Type B pancreatic cell (in vitro differentiated cells): ENCODE measurements around the gene CFAP68. TPM values are rescaled to one million over a fixed set of nuclear protein-coding genes. Genes with fewer than 3 reads are reported as not detected.
"Not testable (repeated sequence)": the region's sequence is repeated elsewhere in the genome, so short reads cannot be mapped to it uniquely, and the experiment has no call there.

ENCODE experiments used
- DNase-seq: peaks from one replicate; pipeline ENCODE4 v3.0.0; 2021; ENCODE audit warnings: mixed read lengths; ENCODE audit not compliant: unreplicated experiment; ENCODE audit errors: extremely low spot score
- H3K27ac Mint-ChIP-seq: 2 replicates; pipeline ENCODE4 v1.8.0; 2021; ENCODE audit warnings: mild to moderate bottlenecking, mixed read lengths
- H3K27me3 Mint-ChIP-seq: 2 replicates; pipeline ENCODE4 v1.8.0; 2021; ENCODE audit warnings: mixed read lengths
- H3K36me3 Mint-ChIP-seq: 2 replicates; pipeline ENCODE4 v1.8.0; 2021; ENCODE audit warnings: mixed read lengths
- H3K4me1 Mint-ChIP-seq: one replicate; pipeline ENCODE4 v1.8.0; 2021; ENCODE audit warnings: mixed read lengths; ENCODE audit not compliant: unreplicated experiment
- H3K4me3 Mint-ChIP-seq: 2 replicates; pipeline ENCODE4 v1.8.0; 2021; ENCODE audit warnings: mild to moderate bottlenecking, mixed read lengths
- H3K9me3 Mint-ChIP-seq: 2 replicates; pipeline ENCODE4 v1.8.0; 2021; ENCODE audit warnings: mixed read lengths
- total RNA-seq: library from RNA; stranded (reverse); gene quantifications from 2 replicates; pipeline ENCODE4 v1.2.1, GENCODE V29; 2021; ENCODE audit warnings: low replicate concordance
- TF ChIP-seq, protein P1 (sequence below): fragments of 200-600 bp; sonication (generic); conservative IDR thresholded peaks from 2 replicates; pipeline ENCODE4 v1.5.0; 2021; ENCODE audit warnings: antibody characterized with exemption, mild to moderate bottlenecking

The CFAP68 gene
- total RNA-seq, 1 donor from 2014 or later, result 24.0 TPM

- Mint-ChIP-seq H3K4me1 (peaks cover 9% of the 10 kb centered on the region), H3K4me3 (peak within 1 kb of the TSS; percentile 95), H3K9me3 (no peaks in the 10 kb centered on the region), H3K27me3 (no peaks in the 10 kb centered on the region), H3K36me3 (peaks cover 13% of the 10 kb centered on the region), H3K27ac (peak within 1 kb of the TSS; percentile 82)
- TF ChIP-seq, protein P1, sequence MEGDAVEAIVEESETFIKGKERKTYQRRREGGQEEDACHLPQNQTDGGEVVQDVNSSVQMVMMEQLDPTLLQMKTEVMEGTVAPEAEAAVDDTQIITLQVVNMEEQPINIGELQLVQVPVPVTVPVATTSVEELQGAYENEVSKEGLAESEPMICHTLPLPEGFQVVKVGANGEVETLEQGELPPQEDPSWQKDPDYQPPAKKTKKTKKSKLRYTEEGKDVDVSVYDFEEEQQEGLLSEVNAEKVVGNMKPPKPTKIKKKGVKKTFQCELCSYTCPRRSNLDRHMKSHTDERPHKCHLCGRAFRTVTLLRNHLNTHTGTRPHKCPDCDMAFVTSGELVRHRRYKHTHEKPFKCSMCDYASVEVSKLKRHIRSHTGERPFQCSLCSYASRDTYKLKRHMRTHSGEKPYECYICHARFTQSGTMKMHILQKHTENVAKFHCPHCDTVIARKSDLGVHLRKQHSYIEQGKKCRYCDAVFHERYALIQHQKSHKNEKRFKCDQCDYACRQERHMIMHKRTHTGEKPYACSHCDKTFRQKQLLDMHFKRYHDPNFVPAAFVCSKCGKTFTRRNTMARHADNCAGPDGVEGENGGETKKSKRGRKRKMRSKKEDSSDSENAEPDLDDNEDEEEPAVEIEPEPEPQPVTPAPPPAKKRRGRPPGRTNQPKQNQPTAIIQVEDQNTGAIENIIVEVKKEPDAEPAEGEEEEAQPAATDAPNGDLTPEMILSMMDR, result peak; percentile 62
- peak; percentile 83 for DNase-seq
Measured at GRCh38 chr11:111870886-111871692, 8.3 kb upstream of the CFAP68 start, which contains the start of gene ALG9. Gene ALG9, minus strand, starts transcription at chr11:111871581. Its CDS starts 99 bp downstream, at chr11:111871482.

GRCh38 chr11:111871693-111872161 is 7.6 kb upstream of the CFAP68 start:
- Mint-ChIP-seq H3K36me3 (peaks cover 9% of the 10 kb centered on the region), H3K9me3 (no peaks in the 10 kb centered on the region), H3K4me1 (peaks cover 9% of the 10 kb centered on the region), H3K4me3 (peak overlapping the region; percentile 95), H3K27me3 (no peaks in the 10 kb centered on the region), H3K27ac (peak overlapping the region; percentile 81)
- no peak for DNase-seq
- TF ChIP-seq, protein P1, result no peak

DNA sequence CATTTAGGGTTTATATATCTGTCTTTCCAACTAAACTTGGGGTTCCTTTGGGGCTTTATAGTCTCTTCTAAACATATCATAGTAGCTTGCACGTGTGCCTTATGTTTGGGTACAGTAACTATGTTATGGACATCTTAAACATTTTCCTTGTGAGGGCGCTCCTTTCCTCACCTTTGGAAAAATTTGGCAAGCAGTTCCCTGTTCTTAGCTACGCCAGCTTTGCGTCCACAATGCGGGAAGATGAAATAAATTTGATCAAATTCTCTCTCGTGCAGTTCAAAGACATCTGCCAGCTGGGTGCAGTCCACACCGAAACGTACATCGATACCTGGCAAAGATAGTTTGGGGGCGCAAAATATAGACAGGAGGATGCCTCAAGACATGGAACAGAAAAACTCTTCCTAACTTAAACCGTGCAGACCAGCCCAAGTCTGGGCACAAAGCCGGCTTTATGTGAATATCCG is 924 bp upstream of the CFAP68 start:
- Mint-ChIP-seq H3K36me3 (no peaks in the 10 kb centered on the region), H3K9me3 (no peaks in the 10 kb centered on the region), H3K27ac (peak overlapping the region; percentile 100), H3K27me3 (no peaks in the 10 kb centered on the region), H3K4me1 (peaks cover 10% of the 10 kb centered on the region), H3K4me3 (peak overlapping the region; percentile 98)
- TF ChIP-seq, protein P1, result no peak
- DNase-seq, result no peak

DNA sequence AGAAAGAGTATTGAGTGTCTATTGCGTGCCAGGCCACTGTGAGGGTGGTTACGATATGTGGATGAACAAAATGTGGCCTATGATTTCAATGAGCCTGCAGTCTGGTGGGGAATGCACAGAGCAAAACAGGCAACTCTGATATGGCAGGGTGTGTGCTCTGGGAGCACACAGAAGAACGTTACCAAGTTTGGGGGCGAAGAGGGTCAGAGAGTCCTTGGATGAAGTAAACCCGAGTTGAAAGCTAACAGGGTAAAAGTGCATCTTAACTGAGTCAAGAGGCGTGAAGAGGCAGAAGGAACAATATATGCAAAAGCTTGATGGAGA is 258 bp downstream of the CFAP68 start:
- H3K36me3 Mint-ChIP-seq, result no peaks in the 10 kb centered on the region
- TF ChIP-seq, protein P1, result no peak
- DNase-seq, result no peak
- peak overlapping the region; percentile 100 for H3K27ac Mint-ChIP-seq
- peak overlapping the region; percentile 98 for H3K4me3 Mint-ChIP-seq
- no peaks in the 10 kb centered on the region for H3K27me3 Mint-ChIP-seq
- no peaks in the 10 kb centered on the region for H3K9me3 Mint-ChIP-seq
- peaks cover 10% of the 10 kb centered on the region for H3K4me1 Mint-ChIP-seq

- no peak for DNase-seq
- Mint-ChIP-seq H3K36me3 (no peaks in the 10 kb centered on the region), H3K4me3 (no peak overlapping the region), H3K9me3 (no peaks in the 10 kb centered on the region), H3K27me3 (no peaks in the 10 kb centered on the region), H3K4me1 (peaks cover 10% of the 10 kb centered on the region), H3K27ac (no peak overlapping the region)
- TF ChIP-seq, protein P1, result no peak
Measured at GRCh38 chr11:111882202-111882601, 2.9 kb downstream of the CFAP68 start.

GRCh38 chr11:111885053-111885452 is 5.7 kb downstream of the CFAP68 start:
- not testable (repeated sequence) for H3K9me3 Mint-ChIP-seq, H3K4me3 Mint-ChIP-seq, H3K4me1 Mint-ChIP-seq, DNase-seq, H3K27me3 Mint-ChIP-seq, H3K36me3 Mint-ChIP-seq, H3K27ac Mint-ChIP-seq
